CD4-positive, CD25-positive, alpha-beta regulatory T cell (primary cell): ENCODE results near the gene ZNF491. TPM values are rescaled to one million over a fixed set of nuclear protein-coding genes. Genes with fewer than 3 reads are reported as not detected.
A peak's percentile ranks its signal among the peaks of the same experiment; 100 is the strongest.

Source experiments
- ATAC-seq, 2 donors: fragments of 150-1000 bp; cut with Tn5 transposase; one replicate each; pipeline ENCODE4 v1.10.0; 2021; ENCODE audit warnings: low read depth in 2 of 2, moderate number of reproducible peaks in 2 of 2, moderate library complexity in 1 of 2
- DNase-seq, 3 donors: peaks; one replicate each; pipeline versions ENCODE4 v3.0.0 to v3.0.0-alpha.2; 2012 to 2022; ENCODE audit warnings: mixed read lengths in 1 of 3
- H3K27ac ChIP-seq: one replicate; pipeline ENCODE4 v1.7.0; 2013; ENCODE audit warnings: mild to moderate bottlenecking, low read length; ENCODE audit not compliant: insufficient read depth, poor library complexity, severe bottlenecking
- H3K27me3 ChIP-seq: one replicate; pipeline ENCODE4 v1.7.0; 2013; ENCODE audit warnings: low read length; ENCODE audit not compliant: control insufficient read depth, insufficient read depth
- H3K36me3 ChIP-seq: one replicate; pipeline ENCODE4 v1.7.0; 2013; ENCODE audit warnings: mild to moderate bottlenecking, low read length, moderate library complexity; ENCODE audit not compliant: control insufficient read depth, insufficient read depth
- H3K4me1 ChIP-seq: 2 replicates; pipeline ENCODE4 v1.7.0; 2013; ENCODE audit warnings: mild to moderate bottlenecking, low read length; ENCODE audit not compliant: insufficient read depth, control insufficient read depth, poor library complexity, severe bottlenecking
- H3K4me3 ChIP-seq: one replicate; pipeline ENCODE4 v1.7.0; 2013; ENCODE audit warnings: low read depth, mild to moderate bottlenecking, low read length, moderate library complexity
- H3K9me3 ChIP-seq, 2 experiments: 1 replicate in 1 of 2; 2 replicates in 1 of 2; pipeline ENCODE4 v1.7.0; 2013; ENCODE audit warnings: low read length in 2 of 2, mild to moderate bottlenecking in 1 of 2, moderate library complexity in 1 of 2; ENCODE audit not compliant: control insufficient read depth in 2 of 2
- H3K27ac Mint-ChIP-seq, 3 donors: one replicate each; pipeline ENCODE4 v1.8.0; 2020 to 2022; ENCODE audit warnings: mild to moderate bottlenecking in 3 of 3, mixed read lengths in 3 of 3, moderate library complexity in 2 of 3
- H3K27me3 Mint-ChIP-seq: one replicate; pipeline ENCODE4 v1.8.0; 2022; ENCODE audit warnings: mild to moderate bottlenecking, mixed read lengths
- H3K36me3 Mint-ChIP-seq: one replicate; pipeline ENCODE4 v1.8.0; 2020; ENCODE audit warnings: mixed read lengths
- H3K4me1 Mint-ChIP-seq, 4 donors: one replicate each; pipeline ENCODE4 v1.8.0; 2020 to 2022; ENCODE audit warnings: mixed read lengths in 4 of 4, mild to moderate bottlenecking in 1 of 4
- H3K4me3 Mint-ChIP-seq, 4 donors: one replicate each; pipeline ENCODE4 v1.8.0; 2020 to 2022; ENCODE audit warnings: mild to moderate bottlenecking in 4 of 4, mixed read lengths in 4 of 4, moderate library complexity in 3 of 4
- H3K9me3 Mint-ChIP-seq, 7 donors: one replicate each; pipeline ENCODE4 v1.8.0; 2020 to 2022; ENCODE audit warnings: mixed read lengths in 7 of 7, mild to moderate bottlenecking in 3 of 7, moderate library complexity in 2 of 7
- polyA plus RNA-seq, 4 donors: library from polyadenylated mRNA; unstranded; fragments of 300-500 nt; fragmentation: Illumina TruSeq; gene quantifications; one replicate each; pipeline ENCODE4 v1.2.3, GENCODE V29; 2021
- total RNA-seq: library from RNA; stranded (reverse); gene quantifications from one replicate; pipeline ENCODE4 v1.2.3, GENCODE V29; 2022

The ZNF491 gene
- total RNA-seq (0.62 TPM), polyA plus RNA-seq (under 1 TPM in 2 of 4 donors, not detected in 2; 0.10 to 0.86 TPM)

- Mint-ChIP-seq H3K27ac (peak within 1 kb of the TSS; percentile 12 to 86 (median 79)), H3K4me3 (peak within 1 kb of the TSS; percentile 60 to 92 (median 89)), H3K4me1 (peaks cover 5 to 16% (median 12%) of the 10 kb centered on the region in 4 donors), H3K9me3 (peaks cover 0 to 11% (median 5%) of the 10 kb centered on the region in 7 donors), H3K27me3 (peaks cover 6% of the 10 kb centered on the region), H3K36me3 (peaks cover 3% of the 10 kb centered on the region)
- peak within 1 kb of the TSS; percentile 71 for H3K4me3 ChIP-seq
- H3K27me3 ChIP-seq: no peaks in the 10 kb centered on the region
- peaks cover 14% of the 10 kb centered on the region for H3K4me1 ChIP-seq
- peaks cover 2 to 6% of the 10 kb centered on the region in 2 experiments for H3K9me3 ChIP-seq
- peak; percentile 61 to 88 (median 74) for DNase-seq
- H3K36me3 ChIP-seq: no peaks in the 10 kb centered on the region
- H3K27ac ChIP-seq: peak within 1 kb of the TSS; percentile 33
- peak; percentile 98 for ATAC-seq
Observed at GRCh38 chr19:11798391-11799330, at the start of gene ZNF491. Gene ZNF491, plus strand, starts transcription at chr19:11798523. Its CDS starts 7,431 bp downstream, at chr19:11805954.

- Mint-ChIP-seq H3K36me3 (no peaks in the 10 kb centered on the region), H3K27me3 (peaks cover 8% of the 10 kb centered on the region), H3K4me1 (no peaks in the 10 kb centered on the region), H3K27ac (no peak overlapping the region), H3K9me3 (peaks cover 5 to 52% (median 26%) of the 10 kb centered on the region in 7 donors), H3K4me3 (no peak overlapping the region)
- peaks cover 4% of the 10 kb centered on the region for H3K27me3 ChIP-seq
- no peaks in the 10 kb centered on the region for H3K36me3 ChIP-seq
- DNase-seq (no peak), ATAC-seq (no peak)
- peaks cover 27 to 35% of the 10 kb centered on the region in 2 experiments for H3K9me3 ChIP-seq
- H3K4me3 ChIP-seq: no peak overlapping the region
- H3K4me1 ChIP-seq: no peaks in the 10 kb centered on the region
- H3K27ac ChIP-seq: no peak overlapping the region
Observed at GRCh38 chr19:11749751-11750150, 48.6 kb upstream of the ZNF491 start.

GRCh38 chr19:11752244-11752736 lies 46.0 kb upstream of the ZNF491 start:
- H3K36me3 ChIP-seq: no peaks in the 10 kb centered on the region
- no peak overlapping the region for H3K27ac ChIP-seq
- Mint-ChIP-seq H3K4me3 (no peak overlapping the region), H3K27me3 (peaks cover 4% of the 10 kb centered on the region), H3K4me1 (no peaks in the 10 kb centered on the region), H3K9me3 (peaks cover 6 to 61% (median 32%) of the 10 kb centered on the region in 7 donors), H3K36me3 (no peaks in the 10 kb centered on the region), H3K27ac (no peak overlapping the region)
- H3K27me3 ChIP-seq: peaks cover 4% of the 10 kb centered on the region
- H3K4me3 ChIP-seq: no peak overlapping the region
- H3K4me1 ChIP-seq: no peaks in the 10 kb centered on the region
- ATAC-seq: no peak
- peaks cover 46 to 47% of the 10 kb centered on the region in 2 experiments for H3K9me3 ChIP-seq
- no peak for DNase-seq

- no peaks in the 10 kb centered on the region for H3K4me1 ChIP-seq
- peaks cover 6 to 50% (median 30%) of the 10 kb centered on the region in 7 donors for H3K9me3 Mint-ChIP-seq
- no peak overlapping the region for H3K4me3 Mint-ChIP-seq
- peaks cover 37 to 50% of the 10 kb centered on the region in 2 experiments for H3K9me3 ChIP-seq
- no peaks in the 10 kb centered on the region for H3K4me1 Mint-ChIP-seq
- DNase-seq (no peak), ATAC-seq (no peak)
- peaks cover 4% of the 10 kb centered on the region for H3K27me3 Mint-ChIP-seq
- no peaks in the 10 kb centered on the region for H3K36me3 ChIP-seq
- H3K4me3 ChIP-seq: no peak overlapping the region
- no peak overlapping the region for H3K27ac ChIP-seq
- H3K27ac Mint-ChIP-seq: no peak overlapping the region
- H3K36me3 Mint-ChIP-seq: no peaks in the 10 kb centered on the region
- peaks cover 4% of the 10 kb centered on the region for H3K27me3 ChIP-seq
Observed at GRCh38 chr19:11754663-11755062, 43.7 kb upstream of the ZNF491 start.

GRCh38 chr19:11756965-11757364 lies 41.4 kb upstream of the ZNF491 start:
- Mint-ChIP-seq H3K27ac (no peak overlapping the region), H3K27me3 (peaks cover 8% of the 10 kb centered on the region), H3K4me3 (no peak overlapping the region)

GRCh38 chr19:11759805-11760204 lies 38.5 kb upstream of the ZNF491 start:
- H3K36me3 ChIP-seq: no peaks in the 10 kb centered on the region
- peaks cover 11% of the 10 kb centered on the region for H3K27me3 Mint-ChIP-seq
- no peaks in the 10 kb centered on the region for H3K4me1 ChIP-seq
- H3K9me3 Mint-ChIP-seq: peaks cover 4 to 30% (median 20%) of the 10 kb centered on the region in 7 donors
- H3K27me3 ChIP-seq: peaks cover 4% of the 10 kb centered on the region
- H3K36me3 Mint-ChIP-seq: no peaks in the 10 kb centered on the region
- H3K27ac ChIP-seq: no peak overlapping the region
- no peak overlapping the region for H3K27ac Mint-ChIP-seq
- H3K4me3 Mint-ChIP-seq: no peak overlapping the region
- peaks cover 15 to 29% of the 10 kb centered on the region in 2 experiments for H3K9me3 ChIP-seq
- no peak for DNase-seq
- H3K4me1 Mint-ChIP-seq: no peaks in the 10 kb centered on the region
- ATAC-seq: no peak
- no peak overlapping the region for H3K4me3 ChIP-seq

More at GRCh38 chr19:11756965-11757364, 41.4 kb upstream of the ZNF491 start:
- Mint-ChIP-seq H3K9me3 (peaks cover 4 to 39% (median 22%) of the 10 kb centered on the region in 7 donors), H3K4me1 (no peaks in the 10 kb centered on the region), H3K36me3 (no peaks in the 10 kb centered on the region)
- Histone ChIP-seq H3K9me3 (peaks cover 31 to 43% of the 10 kb centered on the region in 2 experiments), H3K27ac (no peak overlapping the region), H3K36me3 (no peaks in the 10 kb centered on the region), H3K27me3 (peaks cover 4% of the 10 kb centered on the region), H3K4me3 (no peak overlapping the region), H3K4me1 (no peaks in the 10 kb centered on the region)
- DNase-seq: no peak
- no peak for ATAC-seq

GRCh38 chr19:11763117-11763516 lies 35.2 kb upstream of the ZNF491 start:
- Histone ChIP-seq H3K36me3 (no peaks in the 10 kb centered on the region), H3K27me3 (peaks cover 4% of the 10 kb centered on the region), H3K4me1 (peaks cover 15% of the 10 kb centered on the region), H3K4me3 (no peak overlapping the region), H3K27ac (no peak overlapping the region), H3K9me3 (peaks cover 0 to under 1% of the 10 kb centered on the region in 2 experiments)
- Mint-ChIP-seq H3K4me3 (no peak overlapping the region), H3K9me3 (peaks cover 2 to 18% (median 4%) of the 10 kb centered on the region in 7 donors), H3K4me1 (peaks cover 2 to 15% (median 9%) of the 10 kb centered on the region in 4 donors), H3K27ac (no peak overlapping the region), H3K36me3 (no peaks in the 10 kb centered on the region), H3K27me3 (peaks cover 11% of the 10 kb centered on the region)
- no peak for DNase-seq
- no peak for ATAC-seq
